HG02943 (cell line): ENCODE results near the gene TNF.

Experiments used
- ATAC-seq: cut with Tn5 transposase; IDR thresholded peaks from one replicate; pipeline ENCODE4 v1.9.1; 2021; ENCODE audit warnings: mild to moderate bottlenecking, low read depth, moderate library complexity; ENCODE audit not compliant: unreplicated experiment

TNF gene

DNA sequence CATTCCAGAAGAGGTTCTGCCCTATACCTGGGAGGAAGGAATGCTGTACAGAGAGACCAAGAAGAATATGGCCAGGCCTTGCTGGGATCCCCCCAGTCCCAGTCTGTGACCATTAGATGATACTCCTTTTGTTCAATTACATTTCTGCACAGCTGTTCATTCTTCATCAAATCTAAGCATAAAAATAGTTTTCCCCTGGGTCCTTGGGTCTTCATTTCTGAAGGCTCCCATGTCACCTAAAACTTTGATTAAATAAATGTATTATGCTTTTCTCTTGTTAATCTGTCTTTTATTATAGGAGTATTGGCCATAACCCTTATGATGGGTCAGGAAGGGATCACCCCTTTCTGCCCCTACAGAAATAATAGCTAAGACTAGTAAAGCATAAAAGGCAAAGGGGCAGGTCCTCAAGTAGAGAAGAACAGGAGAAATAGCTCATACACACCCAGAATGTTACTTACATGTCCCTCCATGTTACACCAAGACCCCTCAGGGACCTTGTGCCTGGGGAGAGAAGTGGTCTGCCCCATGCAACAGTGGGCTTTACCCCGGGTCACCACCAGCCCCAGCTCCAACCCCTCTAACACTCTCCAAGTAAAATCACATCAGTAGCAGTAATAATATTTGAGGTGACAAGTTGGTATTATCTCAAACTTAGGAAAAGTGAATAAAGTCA, 5.4 kb upstream of the TNF start:
- no peak for ATAC-seq

DNA sequence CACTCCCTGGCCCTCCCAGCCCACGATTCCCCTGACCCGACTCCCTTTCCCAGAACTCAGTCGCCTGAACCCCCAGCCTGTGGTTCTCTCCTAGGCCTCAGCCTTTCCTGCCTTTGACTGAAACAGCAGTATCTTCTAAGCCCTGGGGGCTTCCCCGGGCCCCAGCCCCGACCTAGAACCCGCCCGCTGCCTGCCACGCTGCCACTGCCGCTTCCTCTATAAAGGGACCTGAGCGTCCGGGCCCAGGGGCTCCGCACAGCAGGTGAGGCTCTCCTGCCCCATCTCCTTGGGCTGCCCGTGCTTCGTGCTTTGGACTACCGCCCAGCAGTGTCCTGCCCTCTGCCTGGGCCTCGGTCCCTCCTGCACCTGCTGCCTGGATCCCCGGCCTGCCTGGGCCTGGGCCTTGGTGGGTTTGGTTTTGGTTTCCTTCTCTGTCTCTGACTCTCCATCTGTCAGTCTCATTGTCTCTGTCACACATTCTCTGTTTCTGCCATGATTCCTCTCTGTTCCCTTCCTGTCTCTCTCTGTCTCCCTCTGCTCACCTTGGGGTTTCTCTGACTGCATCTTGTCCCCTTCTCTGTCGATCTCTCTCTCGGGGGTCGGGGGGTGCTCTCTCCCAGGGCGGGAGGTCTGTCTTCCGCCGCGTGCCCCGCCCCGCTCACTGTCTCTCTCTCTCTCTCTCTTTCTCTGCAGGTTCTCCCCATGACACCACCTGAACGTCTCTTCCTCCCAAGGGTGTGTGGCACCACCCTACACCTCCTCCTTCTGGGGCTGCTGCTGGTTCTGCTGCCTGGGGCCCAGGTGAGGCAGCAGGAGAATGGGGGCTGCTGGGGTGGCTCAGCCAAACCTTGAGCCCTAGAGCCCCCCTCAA, 3.1 kb upstream of the TNF start, which contains the start of gene LTA:
Gene LTA, plus strand, starts transcription at position 249 of the 871 bp plus-strand sequence. Its CDS starts 454 bp downstream, at position 703.
- peak; percentile 35 for ATAC-seq

DNA sequence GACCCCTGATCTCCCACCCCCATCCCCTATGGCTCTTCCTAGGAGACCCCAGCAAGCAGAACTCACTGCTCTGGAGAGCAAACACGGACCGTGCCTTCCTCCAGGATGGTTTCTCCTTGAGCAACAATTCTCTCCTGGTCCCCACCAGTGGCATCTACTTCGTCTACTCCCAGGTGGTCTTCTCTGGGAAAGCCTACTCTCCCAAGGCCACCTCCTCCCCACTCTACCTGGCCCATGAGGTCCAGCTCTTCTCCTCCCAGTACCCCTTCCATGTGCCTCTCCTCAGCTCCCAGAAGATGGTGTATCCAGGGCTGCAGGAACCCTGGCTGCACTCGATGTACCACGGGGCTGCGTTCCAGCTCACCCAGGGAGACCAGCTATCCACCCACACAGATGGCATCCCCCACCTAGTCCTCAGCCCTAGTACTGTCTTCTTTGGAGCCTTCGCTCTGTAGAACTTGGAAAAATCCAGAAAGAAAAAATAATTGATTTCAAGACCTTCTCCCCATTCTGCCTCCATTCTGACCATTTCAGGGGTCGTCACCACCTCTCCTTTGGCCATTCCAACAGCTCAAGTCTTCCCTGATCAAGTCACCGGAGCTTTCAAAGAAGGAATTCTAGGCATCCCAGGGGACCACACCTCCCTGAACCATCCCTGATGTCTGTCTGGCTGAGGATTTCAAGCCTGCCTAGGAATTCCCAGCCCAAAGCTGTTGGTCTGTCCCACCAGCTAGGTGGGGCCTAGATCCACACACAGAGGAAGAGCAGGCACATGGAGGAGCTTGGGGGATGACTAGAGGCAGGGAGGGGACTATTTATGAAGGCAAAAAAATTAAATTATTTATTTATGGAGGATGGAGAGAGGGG, 1.9 kb upstream of the TNF start:
- no peak for ATAC-seq

DNA sequence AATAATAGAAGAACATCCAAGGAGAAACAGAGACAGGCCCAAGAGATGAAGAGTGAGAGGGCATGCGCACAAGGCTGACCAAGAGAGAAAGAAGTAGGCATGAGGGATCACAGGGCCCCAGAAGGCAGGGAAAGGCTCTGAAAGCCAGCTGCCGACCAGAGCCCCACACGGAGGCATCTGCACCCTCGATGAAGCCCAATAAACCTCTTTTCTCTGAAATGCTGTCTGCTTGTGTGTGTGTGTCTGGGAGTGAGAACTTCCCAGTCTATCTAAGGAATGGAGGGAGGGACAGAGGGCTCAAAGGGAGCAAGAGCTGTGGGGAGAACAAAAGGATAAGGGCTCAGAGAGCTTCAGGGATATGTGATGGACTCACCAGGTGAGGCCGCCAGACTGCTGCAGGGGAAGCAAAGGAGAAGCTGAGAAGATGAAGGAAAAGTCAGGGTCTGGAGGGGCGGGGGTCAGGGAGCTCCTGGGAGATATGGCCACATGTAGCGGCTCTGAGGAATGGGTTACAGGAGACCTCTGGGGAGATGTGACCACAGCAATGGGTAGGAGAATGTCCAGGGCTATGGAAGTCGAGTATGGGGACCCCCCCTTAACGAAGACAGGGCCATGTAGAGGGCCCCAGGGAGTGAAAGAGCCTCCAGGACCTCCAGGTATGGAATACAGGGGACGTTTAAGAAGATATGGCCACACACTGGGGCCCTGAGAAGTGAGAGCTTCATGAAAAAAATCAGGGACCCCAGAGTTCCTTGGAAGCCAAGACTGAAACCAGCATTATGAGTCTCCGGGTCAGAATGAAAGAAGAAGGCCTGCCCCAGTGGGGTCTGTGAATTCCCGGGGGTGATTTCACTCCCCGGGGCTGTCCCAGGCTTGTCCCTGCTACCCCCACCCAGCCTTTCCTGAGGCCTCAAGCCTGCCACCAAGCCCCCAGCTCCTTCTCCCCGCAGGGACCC, 981 bp upstream of the TNF start:
- ATAC-seq = no peak

DNA sequence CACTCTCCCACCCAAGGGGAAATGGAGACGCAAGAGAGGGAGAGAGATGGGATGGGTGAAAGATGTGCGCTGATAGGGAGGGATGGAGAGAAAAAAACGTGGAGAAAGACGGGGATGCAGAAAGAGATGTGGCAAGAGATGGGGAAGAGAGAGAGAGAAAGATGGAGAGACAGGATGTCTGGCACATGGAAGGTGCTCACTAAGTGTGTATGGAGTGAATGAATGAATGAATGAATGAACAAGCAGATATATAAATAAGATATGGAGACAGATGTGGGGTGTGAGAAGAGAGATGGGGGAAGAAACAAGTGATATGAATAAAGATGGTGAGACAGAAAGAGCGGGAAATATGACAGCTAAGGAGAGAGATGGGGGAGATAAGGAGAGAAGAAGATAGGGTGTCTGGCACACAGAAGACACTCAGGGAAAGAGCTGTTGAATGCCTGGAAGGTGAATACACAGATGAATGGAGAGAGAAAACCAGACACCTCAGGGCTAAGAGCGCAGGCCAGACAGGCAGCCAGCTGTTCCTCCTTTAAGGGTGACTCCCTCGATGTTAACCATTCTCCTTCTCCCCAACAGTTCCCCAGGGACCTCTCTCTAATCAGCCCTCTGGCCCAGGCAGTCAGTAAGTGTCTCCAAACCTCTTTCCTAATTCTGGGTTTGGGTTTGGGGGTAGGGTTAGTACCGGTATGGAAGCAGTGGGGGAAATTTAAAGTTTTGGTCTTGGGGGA, 754 bp downstream of the TNF start:
- no peak for ATAC-seq

DNA sequence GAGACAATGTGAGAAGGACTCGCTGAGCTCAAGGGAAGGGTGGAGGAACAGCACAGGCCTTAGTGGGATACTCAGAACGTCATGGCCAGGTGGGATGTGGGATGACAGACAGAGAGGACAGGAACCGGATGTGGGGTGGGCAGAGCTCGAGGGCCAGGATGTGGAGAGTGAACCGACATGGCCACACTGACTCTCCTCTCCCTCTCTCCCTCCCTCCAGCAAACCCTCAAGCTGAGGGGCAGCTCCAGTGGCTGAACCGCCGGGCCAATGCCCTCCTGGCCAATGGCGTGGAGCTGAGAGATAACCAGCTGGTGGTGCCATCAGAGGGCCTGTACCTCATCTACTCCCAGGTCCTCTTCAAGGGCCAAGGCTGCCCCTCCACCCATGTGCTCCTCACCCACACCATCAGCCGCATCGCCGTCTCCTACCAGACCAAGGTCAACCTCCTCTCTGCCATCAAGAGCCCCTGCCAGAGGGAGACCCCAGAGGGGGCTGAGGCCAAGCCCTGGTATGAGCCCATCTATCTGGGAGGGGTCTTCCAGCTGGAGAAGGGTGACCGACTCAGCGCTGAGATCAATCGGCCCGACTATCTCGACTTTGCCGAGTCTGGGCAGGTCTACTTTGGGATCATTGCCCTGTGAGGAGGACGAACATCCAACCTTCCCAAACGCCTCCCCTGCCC, 1.7 kb downstream of the TNF start:
- no peak for ATAC-seq

DNA sequence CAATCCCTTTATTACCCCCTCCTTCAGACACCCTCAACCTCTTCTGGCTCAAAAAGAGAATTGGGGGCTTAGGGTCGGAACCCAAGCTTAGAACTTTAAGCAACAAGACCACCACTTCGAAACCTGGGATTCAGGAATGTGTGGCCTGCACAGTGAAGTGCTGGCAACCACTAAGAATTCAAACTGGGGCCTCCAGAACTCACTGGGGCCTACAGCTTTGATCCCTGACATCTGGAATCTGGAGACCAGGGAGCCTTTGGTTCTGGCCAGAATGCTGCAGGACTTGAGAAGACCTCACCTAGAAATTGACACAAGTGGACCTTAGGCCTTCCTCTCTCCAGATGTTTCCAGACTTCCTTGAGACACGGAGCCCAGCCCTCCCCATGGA, 2.2 kb downstream of the TNF start:
- no peak for ATAC-seq

DNA sequence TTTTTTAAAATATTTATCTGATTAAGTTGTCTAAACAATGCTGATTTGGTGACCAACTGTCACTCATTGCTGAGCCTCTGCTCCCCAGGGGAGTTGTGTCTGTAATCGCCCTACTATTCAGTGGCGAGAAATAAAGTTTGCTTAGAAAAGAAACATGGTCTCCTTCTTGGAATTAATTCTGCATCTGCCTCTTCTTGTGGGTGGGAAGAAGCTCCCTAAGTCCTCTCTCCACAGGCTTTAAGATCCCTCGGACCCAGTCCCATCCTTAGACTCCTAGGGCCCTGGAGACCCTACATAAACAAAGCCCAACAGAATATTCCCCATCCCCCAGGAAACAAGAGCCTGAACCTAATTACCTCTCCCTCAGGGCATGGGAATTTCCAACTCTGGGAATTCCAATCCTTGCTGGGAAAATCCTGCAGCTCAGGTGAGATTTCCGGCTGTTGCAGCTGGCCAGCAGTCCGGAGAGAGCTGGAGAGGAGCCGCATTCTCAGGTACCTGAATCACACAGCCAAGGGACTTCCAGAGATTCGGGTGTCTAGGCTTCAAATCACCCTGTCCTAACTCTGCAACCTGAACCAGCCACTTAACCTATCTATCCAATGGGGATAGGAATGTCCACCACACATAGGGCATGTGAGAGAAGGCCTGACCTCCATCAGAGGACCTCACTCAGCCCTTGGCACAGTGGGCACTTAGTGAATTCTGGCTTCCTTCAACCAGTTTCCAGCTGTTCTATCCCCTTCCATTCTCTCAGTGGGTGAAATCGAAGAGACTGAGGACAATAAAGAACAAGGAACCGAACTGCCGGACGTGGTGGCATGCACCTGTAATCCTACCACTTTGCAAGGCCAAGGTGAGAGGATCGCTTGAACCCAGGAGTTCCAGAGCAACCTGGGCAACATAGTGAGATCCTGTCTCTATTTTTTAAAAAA, 3.1 kb downstream of the TNF start:
- no peak for ATAC-seq

DNA sequence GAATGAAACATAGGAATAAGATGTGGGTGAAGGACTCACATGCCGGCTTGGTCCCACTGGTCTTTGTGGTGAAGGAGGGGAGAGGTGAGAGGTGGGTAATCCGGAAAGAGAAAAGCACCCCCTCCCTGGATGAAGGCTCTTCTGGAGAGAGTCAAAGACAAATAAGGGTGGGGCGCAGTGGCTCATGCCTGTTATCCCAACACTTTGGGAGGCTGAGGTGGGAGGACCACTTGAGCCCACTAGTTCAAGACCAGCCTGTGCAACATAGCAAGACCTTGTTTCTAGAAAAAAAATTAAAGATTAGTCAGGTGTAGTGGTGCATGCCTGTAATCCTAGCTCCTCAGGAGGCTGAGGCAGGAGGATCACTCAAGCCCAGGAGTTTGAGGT, 3.7 kb downstream of the TNF start:
- ATAC-seq = no peak

DNA sequence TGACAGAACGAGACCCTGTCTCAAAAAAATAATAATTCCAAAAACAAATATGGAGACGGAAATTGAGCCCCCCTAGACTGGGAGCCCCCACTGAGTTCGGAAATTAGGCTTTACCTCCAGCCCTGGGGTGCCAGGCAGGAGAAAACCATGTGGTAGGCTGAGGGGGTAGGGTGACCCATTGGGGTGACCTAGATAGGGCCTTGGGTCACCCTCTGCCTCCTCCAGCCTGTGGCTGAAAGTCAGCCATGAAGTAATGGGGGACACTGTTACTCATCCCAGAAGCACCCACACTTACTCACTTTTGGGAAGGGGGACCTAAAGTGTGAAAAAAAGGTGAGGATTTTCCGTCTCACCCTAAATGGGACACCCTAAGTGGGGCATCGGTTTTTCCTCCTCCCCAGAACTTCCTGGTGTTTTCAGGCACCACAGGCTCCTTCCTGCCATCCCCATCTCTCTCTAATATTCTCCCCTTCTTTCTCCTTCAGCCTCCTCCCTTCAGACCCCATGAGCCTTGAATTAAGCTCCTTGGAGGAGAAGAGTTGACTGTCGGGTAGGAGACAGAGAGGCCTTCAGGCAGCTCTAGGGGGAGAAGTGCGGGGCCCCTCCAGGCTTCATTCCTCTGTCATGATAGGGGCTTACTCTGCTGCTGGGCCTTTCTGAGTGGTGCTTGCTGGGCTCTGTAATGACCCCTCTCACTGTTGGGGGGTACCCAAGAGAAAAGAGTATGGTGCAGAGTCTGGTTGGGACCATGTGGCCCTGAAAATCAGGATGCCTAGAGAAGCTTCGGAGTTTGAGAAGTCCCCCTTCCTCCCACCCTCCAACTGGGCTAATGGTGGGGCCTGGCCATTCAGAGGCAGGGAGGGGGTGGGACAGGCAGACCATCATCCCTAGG, 4.4 kb downstream of the TNF start:
- ATAC-seq = no peak

DNA sequence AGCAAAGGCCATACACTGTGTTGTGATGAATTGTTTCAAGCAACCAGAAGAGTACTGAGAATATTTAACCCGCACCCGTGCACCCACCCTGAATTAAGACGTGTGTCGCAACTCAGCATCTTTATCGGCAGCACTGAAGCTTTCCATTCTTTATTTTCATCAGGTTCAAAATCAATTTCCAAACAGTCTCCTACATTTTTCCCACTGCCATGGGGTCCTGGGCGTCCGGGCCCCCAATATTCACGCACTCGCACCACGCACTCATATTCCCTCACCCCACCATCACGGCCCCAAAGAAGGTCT, 5.0 kb downstream of the TNF start:
- no peak for ATAC-seq

DNA sequence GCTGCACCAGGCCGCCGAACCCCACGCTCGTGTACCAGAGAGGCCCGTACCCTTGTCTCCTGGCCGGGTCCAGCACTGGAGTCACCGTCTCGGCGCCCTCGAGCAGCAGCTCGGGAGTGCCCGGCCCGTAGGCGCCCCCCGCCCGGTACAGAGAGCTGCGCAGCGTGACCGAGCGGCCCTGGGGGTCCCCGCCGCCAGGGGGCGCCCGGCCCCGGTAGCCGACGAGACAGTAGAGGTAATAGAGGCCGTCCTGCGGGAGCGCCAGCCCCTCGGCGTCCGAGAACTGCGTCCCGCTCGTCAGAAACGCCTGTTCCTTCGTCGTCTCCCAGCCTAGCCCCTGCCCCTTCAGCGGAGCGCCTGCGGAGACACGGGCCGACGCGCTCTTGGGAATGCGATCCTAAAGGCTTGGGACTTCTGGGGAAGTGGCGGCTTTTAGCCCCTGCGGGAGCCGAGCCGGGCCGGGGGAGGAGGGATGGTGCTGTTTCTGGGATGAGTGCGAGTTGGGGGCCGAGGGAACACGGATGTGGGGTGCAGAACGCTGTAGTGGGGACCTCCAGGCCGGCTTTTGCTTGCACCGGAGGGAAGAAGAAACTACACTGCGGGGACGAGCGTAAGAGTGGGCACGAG, 5.6 kb downstream of the TNF start:
- ATAC-seq = no peak

DNA sequence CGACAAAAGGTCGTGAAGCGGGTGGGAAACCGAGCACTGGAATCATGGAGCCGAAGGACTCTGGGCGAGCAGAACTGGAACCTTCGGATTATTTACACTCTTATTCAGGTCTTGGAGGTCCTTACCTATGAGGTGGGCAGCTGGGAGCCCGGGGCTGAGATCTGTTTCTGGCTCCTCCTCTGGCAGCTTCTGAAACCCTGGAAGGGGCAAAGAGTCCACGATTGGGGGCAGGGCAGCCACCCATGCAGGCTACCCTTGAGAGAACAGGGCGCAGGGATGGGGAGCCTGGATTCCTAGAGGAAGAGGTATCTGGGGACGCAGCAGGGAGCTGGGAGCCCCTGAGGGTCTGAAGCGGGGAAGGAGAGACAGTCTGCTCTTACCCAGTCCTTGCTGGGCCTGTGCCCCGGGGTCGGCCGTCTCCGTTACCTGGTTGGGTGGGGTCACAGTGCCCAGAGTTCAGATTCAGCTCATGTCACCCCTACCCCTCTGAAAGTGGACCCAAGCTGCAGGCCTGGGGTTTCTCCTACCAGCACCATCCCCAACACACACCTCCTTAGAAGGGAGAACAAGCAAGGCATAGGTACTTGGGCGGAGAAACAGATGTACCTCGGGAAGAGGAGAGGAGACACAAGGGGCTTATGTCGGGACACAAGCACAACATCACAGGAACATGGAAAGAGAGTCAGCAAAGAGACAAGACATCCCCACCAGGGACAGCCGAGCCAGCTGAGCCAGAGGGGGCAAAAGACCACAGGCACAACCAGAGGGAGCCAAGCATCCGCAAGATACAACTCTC, 6.3 kb downstream of the TNF start:
- ATAC-seq = no peak

DNA sequence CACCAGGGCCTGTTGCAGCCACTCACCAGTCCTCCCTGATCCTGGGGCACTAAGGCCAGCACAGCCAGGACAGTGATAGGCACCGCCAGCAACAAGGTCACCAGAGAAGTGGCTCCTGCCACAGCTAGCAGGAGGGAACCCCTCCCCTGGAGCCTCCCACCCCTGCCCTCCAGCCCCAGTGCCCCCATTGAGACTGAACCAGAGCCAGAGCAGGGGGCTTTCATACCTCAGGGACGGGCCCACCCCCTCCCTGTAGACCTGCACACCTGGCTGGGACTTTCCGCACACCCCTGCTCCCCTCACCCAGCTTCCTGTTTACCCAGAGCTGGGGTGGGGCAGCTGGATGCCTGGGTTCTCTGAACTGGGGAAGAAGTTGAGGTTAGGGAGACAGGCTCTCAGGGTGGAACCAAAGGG, 6.9 kb downstream of the TNF start, which contains the start of gene LTB:
Gene LTB, minus strand, starts transcription at position 195 of the 414 bp plus-strand sequence. Its CDS starts 7 bp downstream, at position 188.
- no peak for ATAC-seq

DNA sequence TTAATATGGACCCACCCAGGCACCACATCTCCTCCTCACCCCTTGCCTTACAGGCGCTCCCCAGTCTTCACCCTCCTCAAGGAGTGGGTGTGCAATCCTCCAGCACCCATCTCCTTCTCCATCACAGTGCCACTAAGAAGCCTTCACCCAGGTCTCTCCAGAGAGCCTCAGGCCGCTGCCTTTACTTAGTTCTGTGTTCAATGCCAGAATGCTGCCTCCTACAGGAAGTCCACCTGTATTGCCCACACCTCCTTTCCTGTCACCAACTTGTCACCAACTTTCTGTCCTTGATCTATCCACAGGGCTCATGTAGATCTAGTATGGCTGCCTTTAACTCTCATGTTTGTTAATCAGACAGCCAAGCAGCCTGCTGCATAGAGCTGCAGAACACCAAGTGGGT, 10.1 kb downstream of the TNF start:
- ATAC-seq = no peak
